Stimulated activated CD8-positive, alpha-beta memory T cell treated with anti-CD3 and anti-CD28 coated beads, Interleukin-15, amount 100 ng/mL, for 24 hours (primary cell): ENCODE results near the gene SNCA.

Experiments used
- DNase-seq: peaks from one replicate; pipeline ENCODE4 v3.0.0-alpha.2; 2020; ENCODE audit warnings: low read depth

The SNCA gene

DNA sequence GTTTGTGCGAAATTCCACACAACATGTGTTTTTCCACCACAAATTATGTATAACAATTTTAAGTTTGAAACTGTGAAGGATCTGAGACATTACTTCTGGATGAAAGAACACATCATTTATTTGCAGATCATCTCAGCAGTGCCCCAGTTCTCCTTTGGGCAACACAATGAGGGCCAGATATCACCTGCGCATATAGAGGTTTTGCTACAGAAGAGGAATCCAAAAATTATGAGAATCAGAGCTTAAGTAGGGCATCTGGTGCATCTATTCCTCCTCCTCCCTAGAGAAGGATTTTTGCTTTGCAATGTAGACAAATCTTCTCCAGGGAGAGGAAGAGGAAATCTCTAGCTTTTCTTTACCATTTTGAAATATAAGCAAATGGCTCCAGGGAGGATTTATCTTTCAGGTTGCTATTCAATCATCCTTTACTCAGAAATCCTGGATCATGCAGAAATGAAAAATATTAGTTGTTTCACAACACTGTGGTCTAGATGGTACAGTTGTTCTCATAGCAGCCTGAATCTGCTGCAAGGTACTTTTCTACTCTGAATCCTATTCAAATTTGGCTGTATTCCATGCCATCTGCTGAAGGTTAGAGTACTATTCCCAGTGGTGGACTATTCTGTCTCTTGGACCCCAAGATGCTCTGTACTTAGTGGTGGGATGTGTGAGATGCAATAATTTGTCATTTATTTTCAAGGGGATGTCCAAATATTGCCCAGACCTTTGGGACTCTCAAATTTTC, 132.1 kb downstream of the SNCA start:
- no peak for DNase-seq

DNA sequence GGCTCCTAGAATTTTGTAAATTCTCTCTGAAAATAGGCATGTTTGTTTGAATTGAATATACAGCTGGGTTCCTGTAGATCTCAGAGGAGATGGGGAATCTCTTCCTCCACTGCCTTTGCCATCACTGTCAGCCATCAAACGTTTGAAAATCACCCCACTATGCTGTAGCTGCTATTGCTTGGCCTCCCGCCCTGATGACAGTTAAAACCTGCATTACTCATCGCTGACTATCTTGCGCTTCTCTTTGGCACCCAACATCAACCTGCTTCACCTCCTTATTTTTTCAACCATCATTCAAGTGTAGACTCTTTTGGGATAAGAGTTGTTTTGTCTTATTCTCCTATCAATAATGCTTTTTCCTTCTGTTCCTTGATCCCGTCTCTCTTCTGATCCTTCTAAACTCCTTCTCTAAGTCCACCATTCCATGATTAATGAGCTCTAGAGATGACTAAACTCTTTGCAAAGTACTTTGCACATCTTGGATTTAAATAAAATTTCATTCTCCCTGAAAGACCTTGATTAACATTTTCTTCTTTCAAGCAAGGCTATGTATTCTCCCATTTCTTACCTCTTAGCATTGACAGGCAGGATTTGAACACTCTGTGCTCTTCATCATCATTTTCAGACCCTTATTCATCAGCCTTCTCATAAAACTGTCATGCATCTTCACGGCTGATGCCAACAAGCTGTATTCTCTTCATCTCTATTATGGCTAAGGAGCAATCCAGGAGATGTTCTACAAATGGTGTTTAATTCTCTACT, 133.0 kb downstream of the SNCA start:
- no peak for DNase-seq

DNA sequence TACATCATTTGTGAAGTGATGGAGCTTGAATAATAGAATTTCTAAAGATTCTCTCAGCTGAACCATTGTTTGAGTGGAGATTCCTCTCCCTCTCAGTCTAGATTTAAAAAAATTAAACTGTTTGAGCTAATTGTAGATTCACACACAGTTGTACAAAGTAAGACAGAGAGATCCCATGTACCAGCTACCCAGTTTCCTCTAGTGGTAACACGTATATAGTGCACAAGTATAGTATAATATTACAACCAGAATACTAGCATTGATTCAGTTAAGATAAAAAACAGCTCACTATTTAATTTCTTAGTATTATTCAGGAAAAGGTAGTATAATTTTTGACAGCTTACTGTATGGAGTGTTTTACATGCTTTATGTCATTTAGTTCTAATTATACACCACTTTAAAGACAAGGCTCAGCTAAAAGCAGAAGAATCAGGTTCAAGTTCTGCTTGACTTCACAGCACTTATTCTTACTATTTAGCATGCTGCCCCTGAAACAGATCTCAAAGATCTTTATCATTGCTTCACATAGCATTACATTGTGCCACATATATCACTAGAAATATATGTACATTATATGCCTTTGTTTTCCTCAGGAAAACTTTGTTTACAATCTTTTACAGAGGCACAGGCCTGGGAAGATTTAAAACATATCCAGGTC, 136.1 kb downstream of the SNCA start:
- DNase-seq = no peak

DNA sequence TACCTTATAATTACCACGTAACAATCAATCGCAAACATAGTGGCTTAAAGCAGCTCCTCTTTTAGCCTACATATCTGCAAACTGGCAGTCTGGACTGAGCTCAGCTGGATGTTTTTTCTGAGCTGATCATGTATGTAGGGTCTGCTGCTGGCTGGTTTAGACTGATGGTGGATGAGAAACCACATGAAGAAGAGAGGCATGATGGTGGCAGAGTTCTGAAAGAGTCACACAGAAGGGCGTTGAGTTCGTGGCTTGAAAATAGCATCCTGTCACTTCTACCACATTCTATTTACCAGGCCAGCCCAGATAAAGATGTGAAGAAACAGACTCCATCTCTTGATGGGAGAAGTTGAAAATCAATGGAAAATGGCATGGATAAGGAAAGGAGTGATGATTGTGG, 151.3 kb downstream of the SNCA start:
- DNase-seq = no peak

DNA sequence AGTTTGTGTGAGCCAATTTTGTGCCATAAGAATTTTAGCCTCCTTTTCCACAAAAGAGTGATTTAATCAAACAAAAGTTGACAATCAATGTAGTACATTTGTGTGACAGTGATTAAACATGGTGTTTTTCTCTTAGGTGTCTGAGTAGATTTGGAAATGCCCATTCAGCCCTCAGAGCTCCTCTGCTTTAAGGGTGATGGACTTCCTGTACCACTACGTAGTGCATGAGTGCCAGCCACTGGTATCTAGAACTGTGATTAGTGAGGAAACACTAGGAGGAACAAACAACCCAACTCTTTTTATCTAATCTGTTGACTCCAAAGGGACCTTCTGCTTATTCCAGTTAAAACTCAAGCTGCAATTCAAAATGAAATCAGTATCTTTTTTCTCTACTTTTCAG, 151.7 kb downstream of the SNCA start:
- no peak for DNase-seq

DNA sequence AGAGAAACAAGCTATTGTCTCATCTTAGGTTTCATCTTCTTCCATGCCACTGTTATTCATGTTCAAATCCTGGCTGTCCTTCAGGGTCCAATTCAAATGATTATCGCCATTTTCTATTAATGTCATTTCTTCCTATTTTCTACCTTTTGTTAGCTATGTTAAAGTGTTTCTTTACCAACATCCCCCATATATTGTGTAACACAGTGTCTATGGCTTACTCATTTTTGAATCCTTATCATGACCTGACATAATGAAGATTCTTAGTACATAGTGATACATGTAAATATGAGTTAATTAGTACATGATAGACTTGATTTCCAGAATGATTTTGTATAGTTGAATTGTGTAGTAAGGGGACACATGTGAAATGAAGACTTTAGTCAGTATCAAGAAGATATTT, 152.4 kb downstream of the SNCA start:
- DNase-seq = no peak

DNA sequence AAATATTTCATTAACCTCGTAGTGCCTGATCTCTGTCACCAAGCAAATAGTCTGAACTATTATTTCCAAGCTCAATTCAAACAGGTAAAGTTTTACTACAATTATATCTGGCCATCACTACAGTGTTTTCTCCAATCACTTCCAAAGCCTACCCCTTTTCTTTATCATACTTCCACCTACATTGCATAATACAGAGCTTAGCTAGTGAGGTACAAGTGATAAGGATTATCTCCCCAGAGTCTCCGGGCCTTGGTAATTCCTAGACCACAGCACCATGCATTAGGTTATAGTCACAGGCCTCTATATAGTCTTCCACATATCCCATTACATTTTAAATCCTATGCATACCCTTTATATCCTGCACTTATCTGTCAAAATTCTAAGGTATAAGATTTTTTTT, 154.2 kb downstream of the SNCA start:
- DNase-seq = no peak

DNA sequence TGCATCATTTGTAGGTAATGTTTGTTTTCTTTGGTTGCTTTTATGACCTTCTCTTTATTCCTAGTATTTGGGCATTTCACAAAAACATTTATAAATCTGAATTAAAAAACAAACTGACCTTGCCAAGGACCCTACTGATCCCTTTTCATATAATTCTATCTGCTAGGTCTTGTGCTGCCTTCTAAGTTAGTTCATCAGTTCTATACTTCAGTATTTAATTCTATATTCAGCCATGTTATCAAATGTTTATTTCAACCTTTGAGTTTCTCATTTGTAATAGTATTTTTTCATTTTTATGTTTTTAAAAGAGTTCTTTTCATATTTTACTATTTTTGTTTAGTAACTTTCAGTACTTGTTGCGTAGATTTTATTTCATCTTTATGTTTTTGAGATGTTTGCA, 155.3 kb downstream of the SNCA start:
- DNase-seq = no peak

DNA sequence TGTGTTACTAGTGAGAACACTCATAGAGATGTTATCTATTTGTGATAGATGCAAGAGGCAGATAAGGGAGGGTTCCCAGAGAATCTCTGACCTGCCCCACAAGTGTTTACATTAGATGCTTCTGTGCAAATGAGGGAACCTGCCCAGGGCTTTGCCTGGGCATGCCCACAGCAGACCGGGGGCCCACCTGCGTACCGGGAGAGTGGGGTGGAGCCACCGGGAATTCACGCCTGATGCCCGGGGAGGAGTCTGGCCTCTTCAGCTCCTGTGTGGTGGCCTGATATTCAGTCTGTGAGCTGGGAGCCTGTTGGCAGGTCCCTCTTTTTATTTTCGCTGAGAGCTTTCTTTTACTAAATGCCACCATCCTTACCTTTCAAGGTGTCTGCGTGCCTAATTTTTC, 155.7 kb downstream of the SNCA start:
- no peak for DNase-seq

DNA sequence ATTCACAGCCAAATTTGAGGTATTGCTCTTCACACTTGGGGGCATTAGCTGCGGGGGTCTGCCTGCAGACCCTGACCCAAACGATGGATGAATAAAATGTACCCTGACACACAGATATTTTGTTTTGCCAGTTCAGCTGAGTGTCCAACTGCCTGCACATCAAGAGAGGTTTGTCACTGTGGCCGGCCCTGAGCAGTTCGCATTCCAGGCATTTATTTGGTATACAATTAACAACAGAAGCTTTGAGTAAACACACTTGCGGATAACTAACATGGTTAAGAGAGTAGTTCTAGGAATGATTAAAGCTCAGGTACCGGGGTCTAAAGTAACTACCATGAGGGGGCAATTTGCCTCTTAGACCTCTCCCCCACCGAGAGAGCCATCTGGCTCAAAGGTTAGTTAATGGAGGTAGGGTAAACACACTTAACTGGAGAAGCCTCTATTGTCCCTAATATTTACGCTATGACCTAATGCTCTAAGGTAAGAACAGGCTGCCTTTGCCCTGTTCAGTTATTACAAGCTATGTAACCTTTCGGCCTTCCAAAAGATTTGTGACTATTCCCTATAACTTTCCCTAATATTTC, 162.0 kb downstream of the SNCA start:
- DNase-seq = no peak
